ENCODE data around the gene MFSD11.

- no peak for TF ChIP-seq CTCF (conservative IDR thresholded peaks at IDR 0.05; ENCODE audit: low read length)
- no peak for TF ChIP-seq EZH2phosphoT487 (IDR thresholded peaks at IDR 0.05; ENCODE audit: borderline replicate concordance)
These were observed 23.6 kb upstream of the MFSD11 start for GRCh38 chr17:76714336-76714735.

Measured in Loucy (cell line).